ENCODE results near the gene PHACTR3. TPM values are rescaled to one million over a fixed set of nuclear protein-coding genes. Genes with fewer than 3 reads are reported as not detected.

Gene PHACTR3
- total RNA-seq, 4 donors from 2014 or later = 0.26 to 3.2 (median 0.57) TPM

- H3K4me3 ChIP-seq = no peak overlapping the region
- no peak for DNase-seq
- no peaks in the 10 kb centered on the region for H3K36me3 ChIP-seq
- H3K27ac ChIP-seq = no peak overlapping the region
- intact Hi-C loops (cut with DNase I; ENCODE audit: low total_unique reads) = no loop called here
- H3K27me3 ChIP-seq = no peaks in the 10 kb centered on the region
- H3K9me3 ChIP-seq = no peaks in the 10 kb centered on the region
- TF ChIP-seq CTCF (IDR thresholded peaks at IDR 0.05) (no peak), POLR2A (IDR thresholded peaks at IDR 0.05) (no peak)
- no peaks in the 10 kb centered on the region for H3K4me1 ChIP-seq
Observed at GRCh38 chr20:59787538-59787890, 183.2 kb downstream of the PHACTR3 start.

DNA sequence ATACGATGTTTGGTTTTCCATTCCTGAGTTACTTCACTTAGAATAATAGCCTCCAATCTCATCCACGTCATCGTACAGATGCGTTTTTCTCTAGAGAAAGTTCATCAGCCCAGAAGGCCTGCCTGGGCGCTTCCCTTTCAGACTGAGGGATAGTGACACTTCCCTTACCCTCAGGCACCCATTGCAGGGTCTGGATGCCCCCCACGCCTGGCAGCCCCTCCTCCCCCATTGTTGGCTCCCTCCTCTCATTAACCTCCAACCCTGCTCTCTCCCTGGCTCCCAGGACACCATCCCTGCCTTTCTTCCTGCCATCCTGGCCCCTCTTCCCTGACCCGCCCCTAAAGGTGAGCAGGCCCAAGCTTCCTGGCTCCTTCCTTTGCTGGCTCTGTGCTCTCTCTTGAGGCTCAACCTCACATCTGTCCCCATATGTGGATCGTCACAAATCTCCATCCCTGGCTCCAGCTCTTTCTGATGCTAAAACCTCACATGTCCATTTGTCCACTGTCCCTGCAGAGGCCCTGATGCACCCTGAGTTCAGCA lies 183.9 kb downstream of the PHACTR3 start:
- TF ChIP-seq POLR2A (IDR thresholded peaks at IDR 0.05) = no peak
- no peak for TF ChIP-seq CTCF (IDR thresholded peaks at IDR 0.05)
- Histone ChIP-seq H3K27ac (no peak overlapping the region), H3K4me1 (no peaks in the 10 kb centered on the region), H3K36me3 (no peaks in the 10 kb centered on the region), H3K27me3 (no peaks in the 10 kb centered on the region), H3K4me3 (no peak overlapping the region), H3K9me3 (no peaks in the 10 kb centered on the region)
- DNase-seq = no peak
- intact Hi-C loops (cut with DNase I; ENCODE audit: low total_unique reads) = no loop called here

DNA sequence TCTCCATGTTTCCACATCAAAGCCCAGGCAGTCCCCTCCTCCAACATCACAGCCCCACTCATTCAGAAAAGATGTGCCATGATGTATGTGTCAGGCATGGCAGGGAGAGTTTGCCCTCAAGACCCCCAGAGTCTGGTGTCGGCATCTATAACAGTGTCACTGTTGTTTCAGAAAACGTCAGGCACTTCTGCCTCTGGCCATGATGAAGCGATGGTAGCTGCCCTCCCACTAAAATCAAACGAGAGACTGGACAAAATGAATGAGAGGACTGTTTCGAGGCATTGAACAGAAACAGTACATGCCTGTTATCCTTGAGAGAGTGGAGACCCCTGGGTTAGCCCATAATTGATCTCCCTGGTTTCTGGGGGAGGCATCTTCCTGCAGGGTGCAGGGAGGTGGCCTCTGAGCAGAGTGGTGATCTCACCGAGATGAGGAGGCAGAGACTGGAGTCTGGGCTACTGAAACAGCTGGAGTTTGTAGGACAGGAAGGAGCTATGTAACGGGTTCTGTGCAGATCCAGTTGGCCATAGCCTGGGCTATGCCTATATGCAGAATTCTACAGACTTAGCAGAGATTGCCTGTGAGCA lies 184.6 kb downstream of the PHACTR3 start:
- no peak overlapping the region for H3K27ac ChIP-seq
- no peaks in the 10 kb centered on the region for H3K4me1 ChIP-seq
- no peaks in the 10 kb centered on the region for H3K36me3 ChIP-seq
- no peaks in the 10 kb centered on the region for H3K27me3 ChIP-seq
- intact Hi-C loops (cut with DNase I; ENCODE audit: low total_unique reads) = no loop called here
- no peaks in the 10 kb centered on the region for H3K9me3 ChIP-seq
- no peak for DNase-seq
- TF ChIP-seq CTCF (IDR thresholded peaks at IDR 0.05) (no peak), POLR2A (IDR thresholded peaks at IDR 0.05) (no peak)
- no peak overlapping the region for H3K4me3 ChIP-seq

DNA sequence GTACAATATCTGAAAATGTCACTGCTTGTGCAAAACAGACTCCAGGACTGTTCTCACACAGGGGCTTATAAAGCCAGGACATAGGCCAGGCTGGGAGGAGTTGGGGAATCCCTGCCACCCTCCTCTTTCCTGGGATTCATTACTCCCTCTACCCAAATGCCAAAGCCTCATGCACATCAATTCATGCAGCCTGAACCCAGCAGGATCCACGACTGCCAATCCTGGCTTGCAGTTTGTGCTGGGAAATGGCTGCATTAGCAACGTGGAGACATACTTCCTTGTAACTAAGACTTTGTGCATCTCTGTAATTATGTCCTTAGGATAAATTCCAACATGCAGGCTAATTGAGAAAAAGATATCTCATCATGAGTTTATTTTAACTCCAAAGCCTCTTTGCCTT lies 185.3 kb downstream of the PHACTR3 start:
- no peaks in the 10 kb centered on the region for H3K4me1 ChIP-seq
- intact Hi-C loops (cut with DNase I; ENCODE audit: low total_unique reads) = no loop called here
- TF ChIP-seq CTCF (IDR thresholded peaks at IDR 0.05) = no peak
- TF ChIP-seq POLR2A (IDR thresholded peaks at IDR 0.05) = no peak
- no peaks in the 10 kb centered on the region for H3K9me3 ChIP-seq
- H3K36me3 ChIP-seq = no peaks in the 10 kb centered on the region
- no peak overlapping the region for H3K27ac ChIP-seq
- no peak for DNase-seq
- no peaks in the 10 kb centered on the region for H3K27me3 ChIP-seq
- H3K4me3 ChIP-seq = no peak overlapping the region

GRCh38 chr20:59790346-59790745 lies 186.0 kb downstream of the PHACTR3 start:
- H3K27me3 ChIP-seq = no peaks in the 10 kb centered on the region
- H3K4me3 ChIP-seq = no peak overlapping the region
- no peaks in the 10 kb centered on the region for H3K4me1 ChIP-seq
- H3K9me3 ChIP-seq = no peaks in the 10 kb centered on the region
- H3K27ac ChIP-seq = no peak overlapping the region
- no peak for DNase-seq
- no peaks in the 10 kb centered on the region for H3K36me3 ChIP-seq
- TF ChIP-seq CTCF (IDR thresholded peaks at IDR 0.05) = no peak
- TF ChIP-seq POLR2A (IDR thresholded peaks at IDR 0.05) = no peak
- intact Hi-C loops (cut with DNase I; ENCODE audit: low total_unique reads) = no loop called here
